HFFc6 (cell line): ENCODE results near the gene PATJ. TPM values are rescaled to one million over a fixed set of nuclear protein-coding genes. Genes with fewer than 3 reads are reported as not detected.
"Not testable (repeated sequence)": the region's sequence is repeated elsewhere in the genome, so short reads cannot be mapped to it uniquely, and the experiment has no call there.

Source experiments
- DNase-seq: peaks from one replicate; pipeline ENCODE4 v3.0.0-alpha.2; 2018
- H3K27ac Mint-ChIP-seq: 2 replicates; pipeline ENCODE4 v1.8.0; 2020; ENCODE audit warnings: mild to moderate bottlenecking, mixed read lengths
- H3K27me3 Mint-ChIP-seq: 2 replicates; pipeline ENCODE4 v1.8.0; 2021; ENCODE audit warnings: mild to moderate bottlenecking, moderate library complexity, mixed read lengths; ENCODE audit not compliant: insufficient read depth
- H3K36me3 Mint-ChIP-seq: 2 replicates; pipeline ENCODE4 v1.8.0; 2021; ENCODE audit warnings: low read depth, mixed read lengths
- H3K4me1 Mint-ChIP-seq: 2 replicates; pipeline ENCODE4 v1.8.0; 2020; ENCODE audit warnings: low read depth, mixed read lengths
- H3K4me3 Mint-ChIP-seq: 2 replicates; pipeline ENCODE4 v1.8.0; 2020; ENCODE audit warnings: mild to moderate bottlenecking, moderate library complexity, mixed read lengths
- H3K9me3 Mint-ChIP-seq: 2 replicates; pipeline ENCODE4 v1.8.0; 2020; ENCODE audit warnings: mild to moderate bottlenecking, mixed read lengths
- total RNA-seq, 6 experiments: library from RNA; stranded (reverse); fragmentation: NEBNext Ultra II Directional; extraction: Animal tissue kit (Norgen Biotek cat#: 25700); gene quantifications; 2 replicates in 1 of 6; 3 replicates in 5 of 6; pipeline ENCODE4 v1.2.3, GENCODE V29; 2021
- TF ChIP-seq, protein P1 (sequence below): fragments of 200-600 bp; sonication (generic); IDR thresholded peaks from 2 replicates; pipeline ENCODE4 v1.5.0; 2021; ENCODE audit warnings: antibody characterized with exemption, mild to moderate bottlenecking

Gene PATJ
- total RNA-seq, 6 experiments from 2014 or later: 4.7 to 8.0 (median 5.7) TPM

DNA sequence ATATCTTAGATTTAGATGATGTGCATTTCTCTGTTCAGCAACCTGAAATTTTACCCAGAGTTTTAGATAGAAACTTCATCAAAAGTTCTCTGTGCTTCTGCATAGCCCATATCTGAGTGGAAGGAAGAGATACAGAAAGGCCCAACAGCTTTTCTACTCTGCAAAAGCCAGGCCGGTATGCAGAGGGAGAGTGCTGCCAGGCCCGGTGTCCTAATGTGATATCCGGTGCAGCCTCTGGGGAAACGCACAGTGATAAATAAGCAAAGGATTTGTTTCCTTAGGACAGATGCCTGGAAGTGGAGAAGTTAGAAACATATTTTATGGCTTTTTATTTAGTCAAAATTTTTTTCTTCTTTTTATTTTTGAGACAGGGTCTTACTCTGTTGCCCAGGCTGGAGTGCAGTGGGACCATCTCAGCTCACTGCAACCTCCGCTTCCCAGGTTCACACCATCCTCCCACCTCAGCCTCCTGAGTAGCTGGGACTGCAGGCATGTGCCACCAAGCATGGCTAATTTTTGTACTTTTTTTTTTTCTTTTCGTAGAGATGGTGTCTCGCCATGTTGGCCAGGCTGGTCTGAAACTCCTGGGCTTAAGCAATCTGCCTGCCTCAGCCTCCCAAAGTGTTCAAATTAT, 145.8 kb downstream of the PATJ start:
- Mint-ChIP-seq H3K9me3 (no peaks in the 10 kb centered on the region), H3K4me1 (no peaks in the 10 kb centered on the region), H3K27ac (no peak overlapping the region), H3K27me3 (no peaks in the 10 kb centered on the region; the same call in 1 of the 2 replicates), H3K36me3 (peaks cover 6% of the 10 kb centered on the region; the same call in 1 of the 2 replicates), H3K4me3 (no peak overlapping the region)
- TF ChIP-seq, protein P1, sequence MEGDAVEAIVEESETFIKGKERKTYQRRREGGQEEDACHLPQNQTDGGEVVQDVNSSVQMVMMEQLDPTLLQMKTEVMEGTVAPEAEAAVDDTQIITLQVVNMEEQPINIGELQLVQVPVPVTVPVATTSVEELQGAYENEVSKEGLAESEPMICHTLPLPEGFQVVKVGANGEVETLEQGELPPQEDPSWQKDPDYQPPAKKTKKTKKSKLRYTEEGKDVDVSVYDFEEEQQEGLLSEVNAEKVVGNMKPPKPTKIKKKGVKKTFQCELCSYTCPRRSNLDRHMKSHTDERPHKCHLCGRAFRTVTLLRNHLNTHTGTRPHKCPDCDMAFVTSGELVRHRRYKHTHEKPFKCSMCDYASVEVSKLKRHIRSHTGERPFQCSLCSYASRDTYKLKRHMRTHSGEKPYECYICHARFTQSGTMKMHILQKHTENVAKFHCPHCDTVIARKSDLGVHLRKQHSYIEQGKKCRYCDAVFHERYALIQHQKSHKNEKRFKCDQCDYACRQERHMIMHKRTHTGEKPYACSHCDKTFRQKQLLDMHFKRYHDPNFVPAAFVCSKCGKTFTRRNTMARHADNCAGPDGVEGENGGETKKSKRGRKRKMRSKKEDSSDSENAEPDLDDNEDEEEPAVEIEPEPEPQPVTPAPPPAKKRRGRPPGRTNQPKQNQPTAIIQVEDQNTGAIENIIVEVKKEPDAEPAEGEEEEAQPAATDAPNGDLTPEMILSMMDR: no peak
- no peak for DNase-seq

DNA sequence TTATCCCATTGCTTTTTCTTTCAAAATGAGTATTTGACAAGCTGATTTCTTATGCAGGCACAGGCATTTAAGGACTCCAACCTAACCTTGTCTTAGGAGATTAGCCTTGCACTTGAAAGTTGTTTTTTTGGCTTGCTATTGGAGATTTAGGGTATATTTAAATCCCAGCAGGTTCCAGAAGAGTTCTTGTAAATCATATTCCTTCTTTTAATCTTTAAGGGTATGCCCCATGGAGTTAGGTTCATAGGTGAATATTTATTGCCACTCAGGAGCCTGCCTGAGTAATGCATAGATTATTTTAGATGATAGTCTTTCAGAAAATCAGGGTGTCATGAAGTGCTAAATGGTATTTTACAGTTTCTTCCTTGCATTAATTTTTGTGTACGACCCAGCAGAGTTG, 146.5 kb downstream of the PATJ start:
- Mint-ChIP-seq H3K9me3 (no peaks in the 10 kb centered on the region), H3K4me1 (no peaks in the 10 kb centered on the region), H3K4me3 (no peak overlapping the region), H3K27ac (no peak overlapping the region), H3K36me3 (peaks cover 6% of the 10 kb centered on the region; the same call in 1 of the 2 replicates), H3K27me3 (no peaks in the 10 kb centered on the region; the same call in 1 of the 2 replicates)
- TF ChIP-seq, protein P1: no peak
- DNase-seq: no peak

DNA sequence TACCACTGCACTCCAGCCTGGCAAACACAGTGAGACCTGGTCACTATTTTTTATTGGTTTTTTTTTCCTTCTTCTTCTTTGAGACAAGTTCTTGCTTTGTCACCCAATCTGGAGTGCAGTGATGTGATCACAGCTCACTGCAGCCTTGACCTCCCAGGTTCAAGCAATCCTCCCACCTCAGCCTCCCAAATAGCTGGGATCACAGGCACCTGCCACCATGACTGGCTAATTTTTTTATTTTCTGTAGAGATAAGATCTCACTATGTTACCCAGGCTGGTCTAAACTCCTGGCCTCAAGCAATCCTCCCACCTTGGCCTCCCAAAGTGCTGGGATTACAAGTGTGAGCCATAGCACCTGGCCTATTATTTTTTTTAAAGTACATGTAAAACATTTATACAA, 148.2 kb downstream of the PATJ start:
- not testable (repeated sequence) for H3K36me3 Mint-ChIP-seq, H3K9me3 Mint-ChIP-seq, DNase-seq, H3K4me1 Mint-ChIP-seq, H3K27me3 Mint-ChIP-seq, H3K27ac Mint-ChIP-seq, H3K4me3 Mint-ChIP-seq

DNA sequence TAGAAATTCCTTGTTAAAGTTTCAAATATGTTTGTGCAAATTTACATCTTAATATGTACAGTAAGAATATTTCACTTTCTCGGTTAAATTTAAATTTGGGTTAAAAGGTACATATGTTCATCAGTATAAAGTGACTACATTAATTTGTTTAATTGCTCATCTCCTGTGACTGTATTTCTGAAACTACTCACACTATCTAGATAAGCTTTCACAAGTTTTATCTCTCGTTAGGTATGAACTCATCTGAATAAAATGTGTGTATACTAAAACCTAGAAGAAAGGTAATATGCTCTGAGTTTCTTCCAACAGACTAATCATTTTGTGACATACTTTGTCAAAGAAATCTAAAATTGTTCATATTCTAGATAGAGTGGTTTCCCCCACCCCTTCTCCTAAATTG, 150.7 kb downstream of the PATJ start:
- no peak for DNase-seq
- H3K27me3 Mint-ChIP-seq: no peaks in the 10 kb centered on the region; the same call in 1 of the 2 replicates

DNA sequence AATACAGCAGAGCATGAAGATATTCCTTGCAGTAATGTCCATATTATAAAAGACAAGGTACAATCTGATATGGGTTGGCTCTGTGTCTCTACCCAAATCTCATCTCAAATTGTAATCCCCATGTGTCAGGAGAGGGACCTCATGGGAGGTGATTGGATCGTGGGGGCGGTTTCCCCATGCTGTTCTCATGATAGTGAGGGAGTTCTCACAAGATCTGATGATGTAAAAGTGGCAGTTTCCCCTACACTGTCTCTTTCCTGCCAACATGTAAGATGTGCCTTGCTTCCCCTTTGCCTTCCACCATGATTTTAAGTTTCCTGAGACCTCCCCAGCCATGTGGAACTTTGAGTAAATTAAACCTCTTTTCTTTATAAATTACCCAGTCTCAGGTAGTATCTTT, 152.0 kb downstream of the PATJ start:
- not testable (repeated sequence) for H3K9me3 Mint-ChIP-seq, DNase-seq, H3K27me3 Mint-ChIP-seq, H3K27ac Mint-ChIP-seq, H3K4me1 Mint-ChIP-seq, H3K4me3 Mint-ChIP-seq, H3K36me3 Mint-ChIP-seq

More for the DNA sequence above, 150.7 kb downstream of the PATJ start:
- TF ChIP-seq, protein P1: no peak
- Mint-ChIP-seq H3K4me3 (no peak overlapping the region), H3K4me1 (no peaks in the 10 kb centered on the region), H3K36me3 (no peaks in the 10 kb centered on the region), H3K9me3 (no peaks in the 10 kb centered on the region), H3K27ac (no peak overlapping the region)

DNA sequence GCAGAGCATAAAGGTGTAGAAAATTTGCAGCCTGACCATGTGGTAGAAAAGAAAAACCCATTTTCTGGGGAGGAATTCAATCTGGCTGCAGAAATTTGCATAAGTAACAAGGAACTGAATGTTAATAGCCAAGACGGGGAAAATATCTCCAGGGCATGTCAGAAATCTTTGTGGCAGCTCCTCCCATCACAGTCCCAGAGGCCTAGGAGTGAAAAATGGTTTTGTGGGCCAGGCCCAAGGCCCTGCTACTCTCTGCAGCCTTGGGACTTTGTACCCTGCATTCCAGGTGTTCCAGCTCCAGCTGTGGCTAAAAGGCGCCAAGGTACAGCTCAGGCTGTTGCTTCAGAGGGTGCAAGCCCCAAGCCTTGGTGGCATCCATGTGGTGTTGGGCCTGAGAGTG, 152.9 kb downstream of the PATJ start:
- no peaks in the 10 kb centered on the region for H3K4me1 Mint-ChIP-seq
- H3K4me3 Mint-ChIP-seq: no peak overlapping the region
- no peaks in the 10 kb centered on the region for H3K36me3 Mint-ChIP-seq
- TF ChIP-seq, protein P1: no peak
- DNase-seq: no peak
- H3K27me3 Mint-ChIP-seq: no peaks in the 10 kb centered on the region; the same call in 1 of the 2 replicates
- no peak overlapping the region for H3K27ac Mint-ChIP-seq
- no peaks in the 10 kb centered on the region for H3K9me3 Mint-ChIP-seq
